Activated CD4-positive, alpha-beta T cell treated with anti-CD3 and anti-CD28 coated beads for 36 hours (primary cell): ENCODE data around the gene CNPY3. TPM values are rescaled to one million over a fixed set of nuclear protein-coding genes. Genes with fewer than 3 reads are reported as not detected.

Source experiments
- total RNA-seq, 2 experiments: library from RNA; stranded (reverse); gene quantifications; one replicate each; pipeline ENCODE4 v1.2.3, GENCODE V29; 2021

Gene CNPY3
- total RNA-seq, 2 experiments from 2014 or later, result 33.0 to 34.3 TPM

Other genes with a start within 250 kb of the CNPY3 start
- gene PRPH2, start 206.9 kb upstream of the CNPY3 start, total RNA-seq, result not detected
- 10 to 100 TPM; 14.7 to 15.3 TPM for gene TBCC, start 183.4 kb upstream of the CNPY3 start, total RNA-seq
- gene BICRAL, start 147.4 kb upstream of the CNPY3 start, total RNA-seq, result 10 to 100 TPM; 11.5 to 14.3 TPM
- gene RPL7L1, start 49.9 kb upstream of the CNPY3 start, total RNA-seq, result 100 to 1,000 TPM; 124 to 152 TPM
- not detected for gene PTCRA, start 13.4 kb upstream of the CNPY3 start, total RNA-seq
- gene GNMT, start 31.3 kb downstream of the CNPY3 start, total RNA-seq, result under 1 TPM in 1 of 2 experiments, not detected in 1; 0.50 TPM
- 10 to 100 TPM; 10.7 to 14.6 TPM for gene PEX6, start 49.7 kb downstream of the CNPY3 start, total RNA-seq
- 10 to 100 TPM; 51.0 to 57.3 TPM for gene PPP2R5D, start 55.1 kb downstream of the CNPY3 start, total RNA-seq
- 100 to 1,000 TPM in 1 of 2 experiments, 10 to 100 TPM in 1; 93.4 to 129 TPM for gene MEA1, start 84.5 kb downstream of the CNPY3 start, total RNA-seq
- gene KLHDC3, start 84.8 kb downstream of the CNPY3 start, total RNA-seq, result 10 to 100 TPM; 58.3 to 65.2 TPM
- gene RRP36, start 92.1 kb downstream of the CNPY3 start, total RNA-seq, result 10 to 100 TPM; 45.8 to 48.1 TPM
- gene CUL7, start 124.4 kb downstream of the CNPY3 start, total RNA-seq, result 10 to 100 TPM; 16.3 to 18.0 TPM
- 100 to 1,000 TPM in 1 of 2 experiments, 10 to 100 TPM in 1; 93.9 to 110 TPM for gene MRPL2, start 130.0 kb downstream of the CNPY3 start, total RNA-seq
- gene KLC4, start 130.2 kb downstream of the CNPY3 start, total RNA-seq, result 10 to 100 TPM in 1 of 2 experiments, 1 to 10 TPM in 1; 10.0 to 10.1 TPM
- gene PTK7, start 146.8 kb downstream of the CNPY3 start, total RNA-seq, result 1 to 10 TPM; 4.1 to 4.6 TPM
- 10 to 100 TPM; 37.6 to 38.5 TPM for gene SRF, start 241.8 kb downstream of the CNPY3 start, total RNA-seq